K562 (cell line): ENCODE data around the gene FYTTD1. TPM values are rescaled to one million over a fixed set of nuclear protein-coding genes. Genes with fewer than 3 reads are reported as not detected.
A peak's percentile ranks its signal among the peaks of the same experiment; 100 is the strongest.

Experiments
- CHD1 ChIP-seq: fragments of 200-600 bp; sonication (generic); IDR thresholded peaks from one replicate; pipeline ENCODE4 v1.6.1; 2012; ENCODE audit warnings: mild to moderate bottlenecking, moderate library complexity, low read length, inconsistent platforms
- CXXC5 ChIP-seq: fragments of 250-450 bp; sonication (Bioruptor Pico); IDR thresholded peaks from 2 replicates; pipeline ENCODE4 v1.8.0; 2022; ENCODE audit warnings: inconsistent platforms, mild to moderate bottlenecking, moderate library complexity
- DMBX1 ChIP-seq: fragments of 250-450 bp; sonication (Bioruptor Pico); IDR thresholded peaks from 2 replicates; pipeline ENCODE4 v1.8.0; 2022; ENCODE audit warnings: inconsistent platforms, mild to moderate bottlenecking, moderate library complexity, borderline replicate concordance
- GTF2A2 ChIP-seq: IDR thresholded peaks from 2 replicates; pipeline ENCODE4 v1.6.1; 2016; ENCODE audit warnings: mild to moderate bottlenecking, missing genetic modification characterization, missing compliant biosample characterization
- ILF3 ChIP-seq: fragments of 450-650 bp; IDR thresholded peaks from 2 replicates; pipeline ENCODE4 v1.6.1; 2018; ENCODE audit warnings: antibody characterized with exemption, mild to moderate bottlenecking, moderate library complexity, borderline replicate concordance
- KAT7 ChIP-seq: sonication (generic); formaldehyde crosslinking; IDR thresholded peaks from 2 replicates; pipeline ENCODE4 v1.8.0; 2022; ENCODE audit warnings: missing genetic modification reagents, mild to moderate bottlenecking, borderline replicate concordance
- MAZ ChIP-seq, 2 experiments: fragments of 450-650 bp in 1 of 2; sonication (generic) in 1 of 2; formaldehyde crosslinking; IDR thresholded peaks in 1 of 2; conservative IDR thresholded peaks in 1 of 2; 2 replicates each; pipeline versions ENCODE4 v1.4.0 to v1.5.0; 2020; ENCODE audit warnings: mild to moderate bottlenecking in 1 of 2, missing genetic modification reagents in 1 of 2
- MEIS2 ChIP-seq: fragments of 450-650 bp; IDR thresholded peaks from 2 replicates; pipeline ENCODE4 v1.6.1; 2014; ENCODE audit warnings: mild to moderate bottlenecking; ENCODE audit not compliant: partially characterized antibody
- MXD1 ChIP-seq: fragments of 250-450 bp; sonication (Bioruptor Pico); IDR thresholded peaks from 2 replicates; pipeline ENCODE4 v1.8.0; 2021; ENCODE audit warnings: borderline replicate concordance, mild to moderate bottlenecking, moderate library complexity; ENCODE audit not compliant: poor library complexity, severe bottlenecking
- SMARCE1 ChIP-seq: fragments of 450-650 bp; IDR thresholded peaks from 2 replicates; pipeline ENCODE4 v1.7.1; 2016; ENCODE audit warnings: mild to moderate bottlenecking
- SREBF1 ChIP-seq: fragments of 150-350 bp; IDR thresholded peaks from 2 replicates; pipeline ENCODE4 v1.6.1; 2014; ENCODE audit warnings: antibody characterized with exemption, low read depth, low read length, borderline replicate concordance
- TFAP4 ChIP-seq: sonication (generic); formaldehyde crosslinking; IDR thresholded peaks from 2 replicates; pipeline ENCODE4 v1.8.0; 2022; ENCODE audit warnings: missing genetic modification reagents, mild to moderate bottlenecking, moderate library complexity, borderline replicate concordance
- THRB ChIP-seq: fragments of 450-650 bp; formaldehyde crosslinking; conservative IDR thresholded peaks from 2 replicates; pipeline ENCODE4 v1.4.0; 2022; ENCODE audit warnings: mild to moderate bottlenecking, missing genetic modification characterization
- TRIM25 ChIP-seq: fragments of 450-650 bp; IDR thresholded peaks from 2 replicates; pipeline ENCODE4 v1.7.0; 2016; ENCODE audit warnings: borderline replicate concordance
- ZBTB33 ChIP-seq: sonication (generic); formaldehyde crosslinking; IDR thresholded peaks from 2 replicates; pipeline ENCODE4 v1.8.1; 2023; ENCODE audit warnings: mild to moderate bottlenecking, missing genetic modification reagents
- ZKSCAN8 ChIP-seq: fragments of 200-800 bp; sonication (Bioruptor generic); IDR thresholded peaks from 2 replicates; pipeline ENCODE4 v1.6.1; 2016; ENCODE audit warnings: missing genetic modification characterization, missing compliant biosample characterization
- ZMIZ1 ChIP-seq, 2 experiments: fragments of 150-350 bp in 1 of 2; IDR thresholded peaks; 2 replicates each; pipeline ENCODE4 v1.6.1; 2012 to 2016; ENCODE audit warnings: low read depth in 2 of 2, low read length in 2 of 2, mild to moderate bottlenecking in 1 of 2, moderate library complexity in 1 of 2
- ZNF124 ChIP-seq: sonication (generic); formaldehyde crosslinking; IDR thresholded peaks from 2 replicates; pipeline ENCODE4 v1.8.1; 2022; ENCODE audit warnings: missing genetic modification reagents
- polyA plus RNA-seq, 8 experiments: library from polyadenylated mRNA; depleted of rRNA in 4 of 8; stranded (reverse) in 5 of 8; unstranded in 3 of 8; fragments of >200 nt; fragmentation: Nextera tagmentation in 2 of 8; fragmentation: Illumina TruSeq in 1 of 8; extraction: Ambion mirVana in 2 of 8; extraction: Trizol in 1 of 8; gene quantifications; 2 replicates each; pipeline versions ENCODE4 v1.2.1 to v1.2.3, GENCODE V29; 2011 to 2014; ENCODE audit warnings: inconsistent platforms in 1 of 8, missing spikeins in 1 of 8
- total RNA-seq, 7 experiments: library from RNA; depleted of rRNA in 6 of 7; stranded (reverse); fragments of >200 nt in 6 of 7; fragmentation: Illumina TruSeq in 2 of 7; extraction: Trizol in 2 of 7; gene quantifications; 2 replicates each; pipeline versions ENCODE4 v1.2.1 to v1.2.3, GENCODE V29; 2011 to 2021; ENCODE audit warnings: low replicate concordance in 1 of 7

FYTTD1 gene
- total and polyA plus RNA-seq, 9 of the 15 experiments (the other 6 are each of a cell fraction or from before 2014, with no cell fraction given), result 35.7 to 106 (median 76.3) TPM

GRCh38 chr3:197737319-197737649, 12.4 kb upstream of the FYTTD1 start (continued):
- TF ChIP-seq CXXC5 (CRISPR knock-in tag) (no peak), SREBF1 (no peak), ZNF124 (CRISPR knock-in tag) (no peak), DMBX1 (CRISPR knock-in tag) (no peak), TRIM25 (0 out of 2 replicates have a peak, but pooled peaks have one; percentile 65), ILF3 (no peak), ZMIZ1 (IDR thresholded peaks at IDR 0.05; ENCODE audit: low read depth in 2 of 2, low read length in 2 of 2) (no peak), SMARCE1 (0 out of 2 replicates have a peak, but pooled peaks have one; percentile 30), MXD1 (CRISPR knock-in tag) (no peak), MEIS2 (no peak), THRB (CRISPR knock-in tag) (no peak), GTF2A2 (no peak), CHD1 (peak; percentile 37), ZBTB33 (CRISPR knock-in tag) (no peak), TFAP4 (CRISPR knock-in tag) (no peak), ZKSCAN8 (CRISPR knock-in tag) (no peak), KAT7 (CRISPR knock-in tag) (peak; percentile 13; the same call in 1 of the 2 replicates), MAZ (CRISPR knock-in tag; conservative IDR thresholded peaks at IDR 0.05 in 1 of 2, IDR thresholded peaks at IDR 0.05 in 1 of 2) (no peak)
